Loucy (cell line): ENCODE results near the gene SERPINA12.
"Not testable (repeated sequence)": the region's sequence is repeated elsewhere in the genome, so short reads cannot be mapped to it uniquely, and the experiment has no call there.

Source experiments
- H2AFZ ChIP-seq: fragments of 200-600 bp; sonication (generic); 2 replicates; pipeline ENCODE4 v1.6.0; 2016; ENCODE audit warnings: antibody characterized with exemption, mild to moderate bottlenecking, low read length, moderate library complexity
- H3F3A ChIP-seq: fragments of 200-600 bp; 2 replicates; pipeline ENCODE4 v1.6.0; 2016; ENCODE audit warnings: antibody characterized with exemption, low read depth, mild to moderate bottlenecking
- H3K27me3 ChIP-seq: fragments of 200-600 bp; sonication (generic); 2 replicates; pipeline ENCODE4 v1.6.1; 2014; ENCODE audit warnings: low read length, mild to moderate bottlenecking; ENCODE audit not compliant: insufficient read depth, poor library complexity, severe bottlenecking
- H3K36me3 ChIP-seq: fragments of 200-600 bp; sonication (generic); 2 replicates; pipeline ENCODE4 v1.6.1; 2016; ENCODE audit warnings: low read length; ENCODE audit not compliant: insufficient read depth
- H3K4me1 ChIP-seq: fragments of 200-600 bp; sonication (generic); 2 replicates; pipeline ENCODE4 v1.5.1; 2014; ENCODE audit warnings: low read length, mild to moderate bottlenecking; ENCODE audit not compliant: insufficient read depth, poor library complexity, severe bottlenecking
- H3K4me2 ChIP-seq: fragments of 200-600 bp; sonication (generic); 2 replicates; pipeline ENCODE4 v1.6.0; 2014; ENCODE audit warnings: antibody characterized with exemption, low read length, low read depth, mild to moderate bottlenecking; ENCODE audit not compliant: poor library complexity, severe bottlenecking
- H3K4me3 ChIP-seq: fragments of 200-600 bp; sonication (generic); 2 replicates; pipeline ENCODE4 v1.5.1; 2014; ENCODE audit warnings: low read length, mild to moderate bottlenecking, mixed read lengths; ENCODE audit not compliant: poor library complexity, severe bottlenecking
- H3K79me2 ChIP-seq: fragments of 200-600 bp; sonication (generic); 2 replicates; pipeline ENCODE4 v1.6.1; 2014; ENCODE audit warnings: low read length; ENCODE audit not compliant: insufficient read depth
- H3K9ac ChIP-seq: fragments of 200-600 bp; sonication (generic); 2 replicates; pipeline ENCODE4 v1.6.0; 2014; ENCODE audit warnings: mild to moderate bottlenecking, low read depth, low read length, moderate library complexity; ENCODE audit not compliant: poor library complexity, severe bottlenecking
- H3K9me2 ChIP-seq: fragments of 200-600 bp; sonication (generic); replicated peaks from 2 replicates; pipeline ENCODE4 v1.6.1; 2016; ENCODE audit warnings: low read depth, low read length, mixed read lengths
- H3K9me3 ChIP-seq: fragments of 200-600 bp; sonication (generic); 2 replicates; pipeline ENCODE4 v1.6.1; 2014; ENCODE audit warnings: mild to moderate bottlenecking, antibody characterized with exemption, low read length, low read depth; ENCODE audit not compliant: insufficient read depth
- H4K20me1 ChIP-seq: fragments of 200-600 bp; sonication (generic); 2 replicates; pipeline ENCODE4 v1.6.0; 2014; ENCODE audit warnings: antibody characterized with exemption, low read length, mild to moderate bottlenecking; ENCODE audit not compliant: insufficient read depth, poor library complexity, severe bottlenecking
- EZH2phosphoT487 ChIP-seq: fragments of 200-600 bp; IDR thresholded peaks from 2 replicates; pipeline ENCODE4 v1.6.1; 2018; ENCODE audit warnings: antibody characterized with exemption, mild to moderate bottlenecking, moderate library complexity, borderline replicate concordance
- TF ChIP-seq, protein P1 (sequence below): fragments of 200-600 bp; sonication (generic); conservative IDR thresholded peaks from 2 replicates; pipeline ENCODE4 v1.5.1; 2014; ENCODE audit warnings: mild to moderate bottlenecking, antibody characterized with exemption, low read length

The SERPINA12 gene

DNA sequence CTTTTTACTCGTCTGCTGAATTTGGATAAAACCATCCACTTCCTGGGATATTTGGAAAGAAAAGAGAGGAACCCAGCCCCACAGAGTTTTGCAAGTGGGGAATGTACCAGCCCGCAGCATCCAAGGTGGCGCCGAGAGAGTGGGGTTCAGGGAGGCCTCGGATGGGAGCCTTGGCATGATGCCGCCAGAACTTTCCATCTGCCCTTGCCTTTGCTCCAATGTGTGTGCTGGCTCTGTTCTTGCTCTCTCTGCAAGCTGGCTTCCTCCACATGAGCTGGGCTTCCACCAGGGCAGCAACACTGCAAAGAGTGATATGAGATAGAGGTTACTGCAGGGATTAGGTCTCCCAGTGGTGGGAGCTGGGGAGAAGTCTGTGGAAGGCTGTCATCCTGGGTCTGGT lies 6.6 kb upstream of the SERPINA12 start:
- no peak overlapping the region for H3K9ac ChIP-seq
- no peak overlapping the region for H2AFZ ChIP-seq
- H3K4me1 ChIP-seq, result no peaks in the 10 kb centered on the region
- no peak for TF ChIP-seq EZH2phosphoT487
- TF ChIP-seq, protein P1, sequence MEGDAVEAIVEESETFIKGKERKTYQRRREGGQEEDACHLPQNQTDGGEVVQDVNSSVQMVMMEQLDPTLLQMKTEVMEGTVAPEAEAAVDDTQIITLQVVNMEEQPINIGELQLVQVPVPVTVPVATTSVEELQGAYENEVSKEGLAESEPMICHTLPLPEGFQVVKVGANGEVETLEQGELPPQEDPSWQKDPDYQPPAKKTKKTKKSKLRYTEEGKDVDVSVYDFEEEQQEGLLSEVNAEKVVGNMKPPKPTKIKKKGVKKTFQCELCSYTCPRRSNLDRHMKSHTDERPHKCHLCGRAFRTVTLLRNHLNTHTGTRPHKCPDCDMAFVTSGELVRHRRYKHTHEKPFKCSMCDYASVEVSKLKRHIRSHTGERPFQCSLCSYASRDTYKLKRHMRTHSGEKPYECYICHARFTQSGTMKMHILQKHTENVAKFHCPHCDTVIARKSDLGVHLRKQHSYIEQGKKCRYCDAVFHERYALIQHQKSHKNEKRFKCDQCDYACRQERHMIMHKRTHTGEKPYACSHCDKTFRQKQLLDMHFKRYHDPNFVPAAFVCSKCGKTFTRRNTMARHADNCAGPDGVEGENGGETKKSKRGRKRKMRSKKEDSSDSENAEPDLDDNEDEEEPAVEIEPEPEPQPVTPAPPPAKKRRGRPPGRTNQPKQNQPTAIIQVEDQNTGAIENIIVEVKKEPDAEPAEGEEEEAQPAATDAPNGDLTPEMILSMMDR, result no peak
- H3K79me2 ChIP-seq, result no peaks in the 10 kb centered on the region
- H3K4me2 ChIP-seq, result no peak overlapping the region
- no peaks in the 10 kb centered on the region for H3K36me3 ChIP-seq
- no peaks in the 10 kb centered on the region for H3F3A ChIP-seq
- no peaks in the 10 kb centered on the region for H3K27me3 ChIP-seq
- no peaks in the 10 kb centered on the region for H4K20me1 ChIP-seq
- no peaks in the 10 kb centered on the region for H3K9me2 ChIP-seq
- H3K9me3 ChIP-seq, result no peaks in the 10 kb centered on the region
- no peak overlapping the region for H3K4me3 ChIP-seq

DNA sequence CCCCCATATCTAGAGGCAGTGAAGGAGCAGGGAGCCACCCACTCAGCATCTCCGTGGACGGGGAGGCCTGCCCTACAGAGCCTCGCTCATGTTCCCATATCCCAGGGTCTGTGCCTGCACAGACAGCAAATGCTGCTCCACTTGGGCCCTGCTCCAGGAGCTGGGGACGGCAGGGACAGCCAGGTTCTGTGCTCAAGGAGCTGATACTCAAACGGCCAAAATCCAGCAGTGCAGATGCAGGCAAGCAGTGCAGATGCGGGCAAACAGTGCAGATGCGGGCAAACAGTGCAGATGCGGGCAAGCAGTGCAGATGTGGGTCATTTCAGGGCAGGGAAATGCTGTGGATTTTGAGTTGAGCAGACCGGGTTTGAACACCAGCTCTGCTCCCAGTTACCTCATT lies 6.2 kb upstream of the SERPINA12 start:
- no peaks in the 10 kb centered on the region for H3K79me2 ChIP-seq
- no peak overlapping the region for H2AFZ ChIP-seq
- no peaks in the 10 kb centered on the region for H4K20me1 ChIP-seq
- no peaks in the 10 kb centered on the region for H3K36me3 ChIP-seq
- no peaks in the 10 kb centered on the region for H3K27me3 ChIP-seq
- H3K9me2 ChIP-seq, result no peaks in the 10 kb centered on the region
- no peaks in the 10 kb centered on the region for H3F3A ChIP-seq
- no peak overlapping the region for H3K9ac ChIP-seq
- H3K9me3 ChIP-seq, result no peaks in the 10 kb centered on the region
- H3K4me1 ChIP-seq, result no peaks in the 10 kb centered on the region
- H3K4me3 ChIP-seq, result no peak overlapping the region
- no peak overlapping the region for H3K4me2 ChIP-seq
- no peak for TF ChIP-seq EZH2phosphoT487
- TF ChIP-seq, protein P1, result no peak

DNA sequence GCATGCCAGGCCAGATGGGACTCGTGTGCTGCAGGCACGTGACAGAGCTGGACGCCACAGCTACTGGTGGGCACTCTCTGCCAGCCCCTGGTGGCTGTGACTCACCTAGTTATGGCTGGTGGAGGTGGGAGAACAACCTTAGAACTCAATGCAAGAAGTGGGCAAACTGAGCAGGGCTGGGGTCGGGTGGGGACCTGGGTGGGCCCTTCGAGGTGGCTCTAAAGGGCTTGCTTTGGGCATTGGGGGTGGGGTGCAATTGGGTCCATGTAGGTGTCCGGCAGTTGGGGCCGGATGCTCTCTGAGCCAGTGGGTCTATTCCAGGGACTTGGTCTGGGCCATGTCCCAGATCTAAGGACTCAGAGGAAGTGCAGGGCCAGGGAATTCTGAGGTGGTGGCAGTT lies 5.1 kb upstream of the SERPINA12 start:
- H3K27me3 ChIP-seq, result no peaks in the 10 kb centered on the region

DNA sequence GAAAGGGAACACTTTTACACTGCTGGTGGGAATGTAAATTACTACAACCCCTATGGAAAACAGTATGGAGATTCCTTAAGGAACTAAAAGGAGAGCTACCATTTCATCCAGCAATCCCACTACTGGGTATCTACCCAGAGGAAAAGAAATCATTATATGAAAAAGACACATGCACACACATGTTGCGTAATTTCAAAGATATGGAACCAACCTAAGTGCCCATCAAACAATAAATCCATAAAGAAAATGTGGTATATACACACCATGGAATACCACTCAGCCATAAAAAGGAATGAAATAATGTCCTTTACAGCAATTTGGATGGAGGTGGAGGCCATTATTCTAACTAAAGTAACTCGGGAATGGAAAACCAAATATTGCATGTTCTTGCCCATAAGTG lies 1.2 kb upstream of the SERPINA12 start:
- not testable (repeated sequence) for H3K27me3 ChIP-seq, H2AFZ ChIP-seq, H3K9me2 ChIP-seq, H4K20me1 ChIP-seq, H3K9me3 ChIP-seq, H3F3A ChIP-seq, H3K4me1 ChIP-seq, H3K79me2 ChIP-seq, H3K9ac ChIP-seq, H3K4me2 ChIP-seq, H3K36me3 ChIP-seq, H3K4me3 ChIP-seq

More for the DNA sequence above, 5.1 kb upstream of the SERPINA12 start:
- H3K4me3 ChIP-seq, result no peak overlapping the region
- no peaks in the 10 kb centered on the region for H3K36me3 ChIP-seq
- H3K4me1 ChIP-seq, result no peaks in the 10 kb centered on the region
- H3K9ac ChIP-seq, result no peak overlapping the region
- H3K9me2 ChIP-seq, result no peaks in the 10 kb centered on the region
- no peak overlapping the region for H2AFZ ChIP-seq
- H3K9me3 ChIP-seq, result no peaks in the 10 kb centered on the region
- no peaks in the 10 kb centered on the region for H3K79me2 ChIP-seq
- TF ChIP-seq, protein P1, result no peak
- TF ChIP-seq EZH2phosphoT487, result no peak
- no peak overlapping the region for H3K4me2 ChIP-seq
- H3F3A ChIP-seq, result no peaks in the 10 kb centered on the region
- H4K20me1 ChIP-seq, result no peaks in the 10 kb centered on the region
